Panc1 (cell line): ENCODE measurements around the gene FLT1. TPM values are rescaled to one million over a fixed set of nuclear protein-coding genes. Genes with fewer than 3 reads are reported as not detected.

Experiments
- ATAC-seq: fragments of 200-7000 bp; cut with Tn5 transposase; 2 replicates; pipeline ENCODE4 v1.9.1; 2020; ENCODE audit warnings: mild to moderate bottlenecking, moderate library complexity
- BruUV-seq: library from RNA; stranded (reverse); fragments of 400-500 nt; replicated peaks from 2 replicates; lab custom pipeline; 2021; lab: Mats Ljungman, UMichigan
- CTCF ChIA-PET: fragments of 300-600 bp; sonication (Branson Sonifier 250); formaldehyde crosslinking; loops from one replicate; lab custom pipeline; 2022; ENCODE audit warnings: antibody characterized with exemption; lab: Charles Lee
- POLR2A ChIA-PET: fragments of 300-600 bp; sonication (Branson Sonifier 250); formaldehyde crosslinking; loops from one replicate; lab custom pipeline; 2022; ENCODE audit warnings: antibody characterized with exemption; lab: Charles Lee
- DNase-seq: peaks from one replicate; pipeline ENCODE4 v3.0.0-alpha.2; 2010; ENCODE audit warnings: low read depth, low spot score
- H3K27ac ChIP-seq: 2 replicates; pipeline ENCODE4 v1.5.1; 2011; ENCODE audit warnings: mild to moderate bottlenecking, low read length, inconsistent platforms
- H3K27me3 ChIP-seq: fragments of 200-500 bp; sonication (Bioruptor generic); 2 replicates; pipeline ENCODE4 v1.6.0; 2014; ENCODE audit warnings: low read length, inconsistent platforms; ENCODE audit not compliant: control insufficient read depth, insufficient read depth
- H3K36me3 ChIP-seq: fragments of 200-500 bp; sonication (Bioruptor generic); 2 replicates; pipeline ENCODE4 v1.5.1; 2014; ENCODE audit warnings: inconsistent platforms, mild to moderate bottlenecking, low read length, moderate library complexity; ENCODE audit not compliant: control insufficient read depth, insufficient read depth
- H3K4me1 ChIP-seq: 2 replicates; pipeline ENCODE4 v1.5.1; 2011; ENCODE audit warnings: inconsistent platforms, mild to moderate bottlenecking, low read length, moderate library complexity; ENCODE audit not compliant: control insufficient read depth, insufficient read depth
- H3K4me3 ChIP-seq, 2 experiments: 2 replicates each; pipeline ENCODE4 v1.5.1; 2011 to 2012; ENCODE audit warnings: low read depth in 2 of 2, low read length in 2 of 2, mild to moderate bottlenecking in 2 of 2, inconsistent platforms in 1 of 2, moderate library complexity in 1 of 2
- H3K9me3 ChIP-seq: fragments of 200-500 bp; sonication (Bioruptor generic); 2 replicates; pipeline ENCODE4 v1.5.1; 2014; ENCODE audit warnings: low read depth, mild to moderate bottlenecking, inconsistent platforms, low read length, moderate library complexity; ENCODE audit not compliant: control insufficient read depth, insufficient read depth
- CTCF ChIP-seq: fragments of 450-650 bp; IDR thresholded peaks from 2 replicates; pipeline ENCODE4 v1.5.1; 2017; ENCODE audit warnings: mild to moderate bottlenecking
- POLR2AphosphoS5 ChIP-seq: IDR thresholded peaks from 2 replicates; pipeline ENCODE4 v1.6.1; 2012; ENCODE audit warnings: mild to moderate bottlenecking, low read depth, low read length, moderate library complexity
- REST ChIP-seq, 2 experiments: IDR thresholded peaks; 2 replicates each; pipeline ENCODE4 v1.6.1; 2011 to 2012; ENCODE audit warnings: low read depth in 2 of 2, control low read depth in 1 of 2, low read length in 1 of 2, mild to moderate bottlenecking in 1 of 2, moderate library complexity in 1 of 2; ENCODE audit not compliant: insufficient read depth in 1 of 2
- SIN3A ChIP-seq: IDR thresholded peaks from 2 replicates; pipeline ENCODE4 v1.6.1; 2012; ENCODE audit warnings: low read depth, mild to moderate bottlenecking, low read length, moderate library complexity, borderline replicate concordance; ENCODE audit not compliant: insufficient read depth
- TCF7L2 ChIP-seq: IDR thresholded peaks from 2 replicates; pipeline ENCODE4 v1.6.1; 2011; ENCODE audit warnings: mild to moderate bottlenecking, low read depth, low read length, inconsistent platforms
- in situ Hi-C: cut with HindIII; loops from 2 replicates; pipeline ENCODE4 v1.10.0; 2016; ENCODE audit warnings: low sequenced_read_pairs, low pct_unique_long_range_greater_than_20kb
- intact Hi-C: fragments of 100-400 bp; cut with micrococcal nuclease; formaldehyde crosslinking; loops from one replicate; pipeline ENCODE4 v1.10.0; 2022; ENCODE audit not compliant: unreplicated experiment
- total RNA-seq: library from RNA; stranded (reverse); gene quantifications from one replicate; pipeline ENCODE4 v1.2.1, GENCODE V29; 2021; ENCODE audit not compliant: unreplicated experiment

FLT1 gene
- total RNA-seq, 1 experiment from 2014 or later = 0.15 TPM

GRCh38 chr13:28429096-28429495 lies 65.8 kb downstream of the FLT1 start:
- intact Hi-C loops = no loop called here

GRCh38 chr13:28426381-28426780 lies 68.5 kb downstream of the FLT1 start:
- TF ChIP-seq REST (IDR thresholded peaks at IDR 0.05; ENCODE audit: insufficient read depth in 1 of 2, low read depth in 2 of 2, low read length in 1 of 2) = no peak
- TF ChIP-seq CTCF = no peak
- TF ChIP-seq TCF7L2 = no peak
- TF ChIP-seq SIN3A = no peak
- no peak for TF ChIP-seq POLR2AphosphoS5
- no peak overlapping the region for H3K27ac ChIP-seq
- no peaks in the 10 kb centered on the region for H3K36me3 ChIP-seq
- DNase-seq = no peak
- no peak for ATAC-seq
- BruUV-seq = no TSS peak
- H3K9me3 ChIP-seq = no peaks in the 10 kb centered on the region
- ChIA-PET CTCF (no interaction called here), POLR2A (no interaction called here)
- H3K4me3 ChIP-seq = no peak overlapping the region
- in situ Hi-C loops (no loop called here), intact Hi-C loops (no loop called here)
- no peaks in the 10 kb centered on the region for H3K4me1 ChIP-seq
- H3K27me3 ChIP-seq = peaks cover 5% of the 10 kb centered on the region

More at GRCh38 chr13:28429096-28429495, 65.8 kb downstream of the FLT1 start:
- no peaks in the 10 kb centered on the region for H3K36me3 ChIP-seq
- H3K27ac ChIP-seq = no peak overlapping the region
- no peak for ATAC-seq
- peaks cover 7% of the 10 kb centered on the region for H3K27me3 ChIP-seq
- no peak for TF ChIP-seq TCF7L2
- TF ChIP-seq SIN3A = no peak
- no peak for DNase-seq
- ChIA-PET POLR2A (no interaction called here), CTCF (no interaction called here)
- no TSS peak for BruUV-seq
- in situ Hi-C loops = no loop called here
- H3K9me3 ChIP-seq = no peaks in the 10 kb centered on the region
- no peak overlapping the region for H3K4me3 ChIP-seq
- no peaks in the 10 kb centered on the region for H3K4me1 ChIP-seq

GRCh38 chr13:28425793-28426192 lies 69.1 kb downstream of the FLT1 start:
- H3K4me3 ChIP-seq = no peak overlapping the region
- in situ Hi-C loops = no loop called here
- intact Hi-C loops = no loop called here
- H3K9me3 ChIP-seq = no peaks in the 10 kb centered on the region
- BruUV-seq = no TSS peak
- no peak for ATAC-seq
- ChIA-PET CTCF (no interaction called here), POLR2A (no interaction called here)
- H3K4me1 ChIP-seq = no peaks in the 10 kb centered on the region
- no peak overlapping the region for H3K27ac ChIP-seq
- H3K27me3 ChIP-seq = peaks cover under 1% of the 10 kb centered on the region
- DNase-seq = no peak
- no peaks in the 10 kb centered on the region for H3K36me3 ChIP-seq
- no peak for TF ChIP-seq CTCF
- no peak for TF ChIP-seq REST (IDR thresholded peaks at IDR 0.05; ENCODE audit: insufficient read depth in 1 of 2, low read depth in 2 of 2, low read length in 1 of 2)
- TF ChIP-seq POLR2AphosphoS5 = no peak
- TF ChIP-seq SIN3A = no peak
- no peak for TF ChIP-seq TCF7L2
